ENCODE results near the gene ARFGEF2. TPM values are rescaled to one million over a fixed set of nuclear protein-coding genes. Genes with fewer than 3 reads are reported as not detected.

ARFGEF2 gene
- total and polyA plus RNA-seq, 2 of the 8 experiments (the other 6 are each of a cell fraction or from before 2014, with no cell fraction given) = 8.1 to 21.8 TPM

DNA sequence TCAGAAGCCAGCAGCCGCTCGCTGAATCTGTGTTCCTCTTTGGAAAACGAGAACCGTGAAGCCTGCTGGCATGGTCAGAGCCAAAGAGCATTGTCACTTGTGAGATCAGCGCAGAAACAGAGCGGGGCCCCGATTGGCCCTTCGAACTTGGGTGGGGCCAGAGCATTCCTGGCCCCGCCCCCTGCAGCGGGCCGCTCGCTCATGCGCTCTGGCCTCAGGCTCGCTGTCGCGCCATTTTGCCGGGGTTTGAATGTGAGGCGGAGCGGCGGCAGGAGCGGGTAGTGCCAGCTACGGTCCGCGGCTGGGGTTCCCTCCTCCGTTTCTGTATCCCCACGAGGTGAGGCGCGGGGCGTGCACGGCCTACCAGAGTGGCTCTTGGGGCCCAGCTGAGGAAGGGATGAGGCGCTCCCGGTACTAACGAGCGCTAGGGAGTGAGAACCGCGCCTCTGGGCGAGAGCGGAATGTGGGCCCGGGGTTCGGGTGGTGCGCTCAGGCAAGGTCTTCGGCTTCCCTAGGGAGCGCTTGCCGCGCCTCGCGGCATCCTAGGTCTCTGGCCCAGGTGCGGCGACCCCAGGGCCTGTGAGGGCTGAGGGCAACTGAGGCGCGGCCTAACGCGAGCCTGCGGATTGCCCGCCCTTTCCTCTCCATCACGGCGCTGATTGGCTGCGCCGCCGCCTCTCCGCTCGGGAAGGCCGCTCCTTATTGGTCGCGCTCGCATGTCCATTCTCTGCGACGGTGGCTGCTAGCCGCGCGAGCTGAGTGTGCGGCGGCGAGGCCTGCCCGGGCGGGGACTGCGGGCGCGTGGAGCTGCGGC, 124.8 kb downstream of the ARFGEF2 start, which contains the start of gene CSE1L (continued):
- TF ChIP-seq SIX5 (IDR thresholded peaks at IDR 0.05; ENCODE audit: low read depth, low read length) (no peak), SUZ12 (IDR thresholded peaks at IDR 0.05; ENCODE audit: low read length) (no peak), GABPA (IDR thresholded peaks at IDR 0.05; ENCODE audit: borderline replicate concordance, insufficient read depth, low read length) (no peak), POLR2A (IDR thresholded peaks at IDR 0.05; ENCODE audit: control extremely low read depth in 1 of 2, low read depth in 2 of 2, low read length in 2 of 2) (peak; percentile 96 to 98), POLR2AphosphoS5 (IDR thresholded peaks at IDR 0.05; ENCODE audit: low read depth, low read length) (peak; percentile 95), E2F6 (IDR thresholded peaks at IDR 0.05) (peak; percentile 73; the same call in 1 of the 2 replicates), POU5F1 (IDR thresholded peaks at IDR 0.05; ENCODE audit: low read depth, low read length) (no peak), CHD7 (IDR thresholded peaks at IDR 0.05; ENCODE audit: insufficient replicate concordance, low read length) (no peak)
- TF ChIP-seq, protein P1, sequence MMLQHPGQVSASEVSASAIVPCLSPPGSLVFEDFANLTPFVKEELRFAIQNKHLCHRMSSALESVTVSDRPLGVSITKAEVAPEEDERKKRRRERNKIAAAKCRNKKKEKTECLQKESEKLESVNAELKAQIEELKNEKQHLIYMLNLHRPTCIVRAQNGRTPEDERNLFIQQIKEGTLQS (IDR thresholded peaks at IDR 0.05; ENCODE audit: insufficient read depth, low read depth, low read length) = no peak

Measured in H1 (cell line).